Peyer's patch (tissue), 4 donors: ENCODE results near the gene CSRNP2. TPM values are rescaled to one million over a fixed set of nuclear protein-coding genes. Genes with fewer than 3 reads are reported as not detected.

Experiments used
- DNase-seq, 3 donors: peaks; one replicate each; pipeline ENCODE4 v3.0.0-alpha.2; 2017 to 2019
- H3K27ac ChIP-seq, 4 donors: fragments of 200-600 bp; sonication (generic); one replicate each; pipeline ENCODE4 v1.5.1; 2016 to 2019
- H3K27me3 ChIP-seq, 2 donors: fragments of 200-600 bp; sonication (generic); one replicate each; pipeline ENCODE4 v1.5.1; 2019
- H3K36me3 ChIP-seq, 3 donors: fragments of 200-600 bp; sonication (generic); one replicate each; pipeline ENCODE4 v1.5.1; 2016 to 2019
- H3K4me1 ChIP-seq, 4 donors: fragments of 200-600 bp; sonication (generic); one replicate each; pipeline ENCODE4 v1.5.1; 2016 to 2019
- H3K4me3 ChIP-seq, 4 donors: fragments of 200-600 bp; sonication (generic); 1 replicate in 3 of 4; 2 replicates in 1 of 4; pipeline ENCODE4 v1.5.1; 2016 to 2019; ENCODE audit warnings: mild to moderate bottlenecking in 1 of 4
- H3K9me3 ChIP-seq, 4 donors: fragments of 200-600 bp; sonication (generic); one replicate each; pipeline ENCODE4 v1.5.1; 2016 to 2019; ENCODE audit warnings: mild to moderate bottlenecking in 1 of 4
- CTCF ChIP-seq, 6 experiments: fragments of 450-650 bp in 4 of 6; fragments of 200-600 bp in 2 of 6; sonication (generic) in 1 of 6; IDR thresholded peaks; one replicate each; pipeline ENCODE4 v1.5.1; 2017 to 2019; ENCODE audit warnings: antibody characterized with exemption in 6 of 6, mild to moderate bottlenecking in 3 of 6, moderate library complexity in 1 of 6
- POLR2A ChIP-seq, 2 donors: fragments of 450-650 bp; IDR thresholded peaks; one replicate each; pipeline ENCODE4 v1.5.1; 2017; ENCODE audit warnings: antibody characterized with exemption in 2 of 2, mild to moderate bottlenecking in 2 of 2, moderate library complexity in 2 of 2
- small RNA-seq, 2 donors: library from RNA; depleted of rRNA; stranded (forward); fragments of <200 nt; gene quantifications; one replicate each; pipeline ENCODE3, GENCODE V24; 2016
- total RNA-seq, 4 donors: library from RNA; depleted of rRNA; stranded (reverse); fragments of >200 nt; gene quantifications; one replicate each; pipeline ENCODE4 v1.1.0, GENCODE V29; 2016

The CSRNP2 gene
- total RNA-seq, 4 donors from 2014 or later = 17.8 to 23.1 (median 21.1) TPM

- Histone ChIP-seq H3K27ac (no peak overlapping the region), H3K4me1 (peaks cover 0 to 10% (median 0%) of the 10 kb centered on the region in 4 donors), H3K36me3 (peaks cover 0 to 11% (median 0%) of the 10 kb centered on the region in 3 donors), H3K4me3 (no peak overlapping the region), H3K9me3 (no peaks in the 10 kb centered on the region), H3K27me3 (no peaks in the 10 kb centered on the region)
- TF ChIP-seq POLR2A (IDR thresholded peaks at IDR 0.05) = no peak
- TF ChIP-seq CTCF (IDR thresholded peaks at IDR 0.05) = no peak
- no peak for DNase-seq
Observed at GRCh38 chr12:51011955-51012354, 71.4 kb downstream of the CSRNP2 start.

Small RNAs within 50 kb of the gene (small RNA-seq; reads per million reads assigned to genes)
- gene RNU6-1273P = 0 reads per million in 2 donors
- 0 reads per million in 2 donors for gene RNU6-87P

Other genes with a start within 250 kb of the CSRNP2 start
- gene TMPRSS12, start 240.7 kb downstream of the CSRNP2 start, total RNA-seq = not detected
- gene HIGD1C, start 131.1 kb downstream of the CSRNP2 start, total RNA-seq = not detected
- gene SLC11A2, start 57.2 kb downstream of the CSRNP2 start, total RNA-seq = 10 to 100 TPM; 37.1 to 57.4 (median 50.0) TPM
- gene LETMD1, start 35.3 kb downstream of the CSRNP2 start, total RNA-seq = 100 to 1,000 TPM in 2 of 4 donors, 10 to 100 TPM in 2; 55.3 to 155 (median 91.4) TPM
- 10 to 100 TPM; 14.9 to 35.5 (median 19.4) TPM for gene TFCP2, start 89.5 kb upstream of the CSRNP2 start, total RNA-seq
- 10 to 100 TPM in 1 of 4 donors, 1 to 10 TPM in 3; 1.4 to 19.8 (median 6.6) TPM for gene POU6F1, start 134.5 kb upstream of the CSRNP2 start, total RNA-seq
- 100 to 1,000 TPM; 220 to 372 (median 284) TPM for gene DAZAP2, start 155.2 kb upstream of the CSRNP2 start, total RNA-seq
- 10 to 100 TPM; 23.1 to 42.9 (median 39.1) TPM for gene SMAGP, start 186.8 kb upstream of the CSRNP2 start, total RNA-seq
- 10 to 100 TPM in 1 of 4 donors, 1 to 10 TPM in 3; 2.3 to 38.0 (median 5.6) TPM for gene BIN2, start 240.6 kb upstream of the CSRNP2 start, total RNA-seq